Neural crest cell (in vitro differentiated cells): Measurements from ENCODE around the gene ADK. TPM values are rescaled to one million over a fixed set of nuclear protein-coding genes. Genes with fewer than 3 reads are reported as not detected.
"Not testable (repeated sequence)": the region's sequence is repeated elsewhere in the genome, so short reads cannot be mapped to it uniquely, and the experiment has no call there.

Experiments
- DNase-seq: peaks from one replicate; pipeline ENCODE4 v3.0.0; 2021; ENCODE audit warnings: low read depth, mixed read lengths, low spot score
- H3K27ac Mint-ChIP-seq: one replicate; pipeline ENCODE4 v1.8.0; 2021; ENCODE audit warnings: mild to moderate bottlenecking, mixed read lengths; ENCODE audit not compliant: unreplicated experiment
- H3K27me3 Mint-ChIP-seq: 2 replicates; pipeline ENCODE4 v1.8.0; 2021; ENCODE audit warnings: low read depth, mild to moderate bottlenecking, mixed read lengths
- H3K36me3 Mint-ChIP-seq: 2 replicates; pipeline ENCODE4 v1.8.0; 2021; ENCODE audit warnings: low read depth, mild to moderate bottlenecking, mixed read lengths
- H3K4me1 Mint-ChIP-seq: 2 replicates; pipeline ENCODE4 v1.8.0; 2021; ENCODE audit warnings: mixed read lengths
- H3K4me3 Mint-ChIP-seq: one replicate; pipeline ENCODE4 v1.8.0; 2021; ENCODE audit warnings: mild to moderate bottlenecking, mixed read lengths
- H3K9me3 Mint-ChIP-seq: 2 replicates; pipeline ENCODE4 v1.8.0; 2021; ENCODE audit warnings: mixed read lengths
- CTCF ChIP-seq: fragments of 200-600 bp; sonication (generic); conservative IDR thresholded peaks from 2 replicates; pipeline ENCODE4 v1.5.0; 2021; ENCODE audit warnings: antibody characterized with exemption, mild to moderate bottlenecking
- total RNA-seq: library from RNA; stranded (reverse); gene quantifications from 2 replicates; pipeline ENCODE4 v1.2.1, GENCODE V29; 2021

ADK gene
- total RNA-seq, 1 donor from 2014 or later, result 35.6 TPM

GRCh38 chr10:74292871-74293427, 141.9 kb downstream of the ADK start:
- no peak for TF ChIP-seq CTCF
- no peaks in the 10 kb centered on the region for H3K27me3 Mint-ChIP-seq
- no peak overlapping the region for H3K27ac Mint-ChIP-seq
- H3K4me3 Mint-ChIP-seq, result no peak overlapping the region
- no peaks in the 10 kb centered on the region for H3K36me3 Mint-ChIP-seq
- H3K9me3 Mint-ChIP-seq, result peaks cover 2% of the 10 kb centered on the region
- peaks cover 5% of the 10 kb centered on the region for H3K4me1 Mint-ChIP-seq
- no peak for DNase-seq

- Mint-ChIP-seq H3K36me3 (no peaks in the 10 kb centered on the region), H3K4me3 (no peak overlapping the region), H3K27ac (no peak overlapping the region), H3K9me3 (peaks cover 2% of the 10 kb centered on the region), H3K4me1 (peaks cover 5% of the 10 kb centered on the region), H3K27me3 (no peaks in the 10 kb centered on the region)
- DNase-seq, result no peak
- TF ChIP-seq CTCF, result no peak
These were observed 142.8 kb downstream of the ADK start for GRCh38 chr10:74293686-74294371.

- no peak for DNase-seq
- Mint-ChIP-seq H3K9me3 (peaks cover 2% of the 10 kb centered on the region), H3K27ac (no peak overlapping the region), H3K36me3 (no peaks in the 10 kb centered on the region), H3K4me1 (no peaks in the 10 kb centered on the region), H3K27me3 (no peaks in the 10 kb centered on the region), H3K4me3 (no peak overlapping the region)
- no peak for TF ChIP-seq CTCF
These were observed 146.5 kb downstream of the ADK start for GRCh38 chr10:74297389-74298080.

- not testable (repeated sequence) for H3K27me3 Mint-ChIP-seq, H3K27ac Mint-ChIP-seq, H3K36me3 Mint-ChIP-seq, H3K4me3 Mint-ChIP-seq, DNase-seq, H3K4me1 Mint-ChIP-seq, H3K9me3 Mint-ChIP-seq
These were observed 149.1 kb downstream of the ADK start for GRCh38 chr10:74300074-74300621.

GRCh38 chr10:74300666-74301065, 149.6 kb downstream of the ADK start:
- H3K36me3 Mint-ChIP-seq, result no peaks in the 10 kb centered on the region
- DNase-seq, result no peak
- H3K4me1 Mint-ChIP-seq, result no peaks in the 10 kb centered on the region
- no peaks in the 10 kb centered on the region for H3K9me3 Mint-ChIP-seq
- H3K27ac Mint-ChIP-seq, result no peak overlapping the region
- no peaks in the 10 kb centered on the region for H3K27me3 Mint-ChIP-seq
- no peak overlapping the region for H3K4me3 Mint-ChIP-seq
- TF ChIP-seq CTCF, result no peak

GRCh38 chr10:74305730-74306129, 154.7 kb downstream of the ADK start:
- no peak for TF ChIP-seq CTCF
- H3K36me3 Mint-ChIP-seq, result no peaks in the 10 kb centered on the region
- H3K4me1 Mint-ChIP-seq, result peaks cover 5% of the 10 kb centered on the region
- no peaks in the 10 kb centered on the region for H3K27me3 Mint-ChIP-seq
- H3K9me3 Mint-ChIP-seq, result no peaks in the 10 kb centered on the region
- DNase-seq, result no peak
- H3K4me3 Mint-ChIP-seq, result no peak overlapping the region
- H3K27ac Mint-ChIP-seq, result no peak overlapping the region
